Stimulated activated naive CD8-positive, alpha-beta T cell treated with anti-CD3 and anti-CD28 coated beads, Interleukin-15, Interleukin-2, amounts not matched to agents 100 ng/mL and 50 ng/mL, for 24 hours (primary cell): ENCODE results near the gene ARL16.

Source experiments
- H3K27ac Mint-ChIP-seq: one replicate; pipeline ENCODE4 v1.8.0; 2021; ENCODE audit warnings: mild to moderate bottlenecking, mixed read lengths
- H3K27me3 Mint-ChIP-seq: one replicate; pipeline ENCODE4 v1.8.0; 2021; ENCODE audit warnings: mixed read lengths
- H3K36me3 Mint-ChIP-seq: one replicate; pipeline ENCODE4 v1.8.0; 2021; ENCODE audit warnings: low read depth, mixed read lengths
- H3K4me1 Mint-ChIP-seq: one replicate; pipeline ENCODE4 v1.8.0; 2021; ENCODE audit warnings: low read depth, mixed read lengths
- H3K4me3 Mint-ChIP-seq: one replicate; pipeline ENCODE4 v1.8.0; 2021; ENCODE audit warnings: mild to moderate bottlenecking, mixed read lengths
- H3K9me3 Mint-ChIP-seq: one replicate; pipeline ENCODE4 v1.8.0; 2021; ENCODE audit warnings: mixed read lengths

Gene ARL16

GRCh38 chr17:81673561-81674258 lies 9.9 kb downstream of the ARL16 start:
- Mint-ChIP-seq H3K9me3 (no peaks in the 10 kb centered on the region), H3K27ac (no peak overlapping the region), H3K4me1 (peaks cover 9% of the 10 kb centered on the region), H3K36me3 (peaks cover 29% of the 10 kb centered on the region), H3K4me3 (no peak overlapping the region), H3K27me3 (no peaks in the 10 kb centered on the region)

DNA sequence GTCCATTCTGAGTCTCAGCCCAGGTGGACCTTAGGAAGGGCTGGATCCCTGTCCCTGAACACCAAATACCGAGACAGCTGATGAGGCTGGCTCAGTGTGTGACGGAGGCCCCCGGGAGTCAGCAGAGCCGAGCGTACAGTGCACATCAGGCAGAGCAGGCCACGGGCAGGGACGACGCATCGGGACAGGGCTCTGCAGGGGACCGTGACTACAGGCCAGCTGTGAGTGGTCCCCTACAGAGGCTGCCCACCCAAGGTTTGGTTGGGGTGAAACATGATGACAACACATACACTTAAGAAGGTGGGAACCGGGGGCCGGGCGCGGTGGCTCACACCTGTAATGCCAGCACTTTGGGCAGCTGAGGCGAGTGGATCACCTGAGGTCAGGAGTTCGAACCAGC lies 10.6 kb downstream of the ARL16 start:
- no peaks in the 10 kb centered on the region for H3K9me3 Mint-ChIP-seq
- H3K4me1 Mint-ChIP-seq = peaks cover 14% of the 10 kb centered on the region
- no peak overlapping the region for H3K27ac Mint-ChIP-seq
- H3K36me3 Mint-ChIP-seq = peaks cover 35% of the 10 kb centered on the region
- no peaks in the 10 kb centered on the region for H3K27me3 Mint-ChIP-seq
- H3K4me3 Mint-ChIP-seq = no peak overlapping the region

GRCh38 chr17:81672504-81672903 lies 11.1 kb downstream of the ARL16 start:
- Mint-ChIP-seq H3K4me3 (no peak overlapping the region), H3K9me3 (no peaks in the 10 kb centered on the region)

GRCh38 chr17:81667754-81668153 lies 15.8 kb downstream of the ARL16 start:
- peaks cover 54% of the 10 kb centered on the region for H3K36me3 Mint-ChIP-seq
- peak overlapping the region; percentile 94 for H3K4me3 Mint-ChIP-seq

More at GRCh38 chr17:81672504-81672903, 11.1 kb downstream of the ARL16 start:
- Mint-ChIP-seq H3K4me1 (peaks cover 19% of the 10 kb centered on the region), H3K27me3 (no peaks in the 10 kb centered on the region), H3K27ac (no peak overlapping the region), H3K36me3 (peaks cover 39% of the 10 kb centered on the region)

GRCh38 chr17:81666342-81667191 lies 17.0 kb downstream of the ARL16 start, which contains the start of the genes CCDC137 and OXLD1:
Gene CCDC137, plus strand, starts transcription at chr17:81666737. Its CDS starts 30 bp downstream, at chr17:81666767.
Gene OXLD1, minus strand, starts transcription at chr17:81666605. Its CDS starts 28 bp downstream, at chr17:81666577.
- H3K4me3 Mint-ChIP-seq = peak within 1 kb of the TSS; percentile 94
- H3K36me3 Mint-ChIP-seq = peaks cover 44% of the 10 kb centered on the region
- peak within 1 kb of the TSS; percentile 96 for H3K27ac Mint-ChIP-seq
- H3K4me1 Mint-ChIP-seq = peaks cover 48% of the 10 kb centered on the region
- H3K27me3 Mint-ChIP-seq = no peaks in the 10 kb centered on the region
- no peaks in the 10 kb centered on the region for H3K9me3 Mint-ChIP-seq

More at GRCh38 chr17:81667754-81668153, 15.8 kb downstream of the ARL16 start:
- Mint-ChIP-seq H3K27ac (peak overlapping the region; percentile 92), H3K4me1 (peaks cover 44% of the 10 kb centered on the region), H3K27me3 (no peaks in the 10 kb centered on the region), H3K9me3 (no peaks in the 10 kb centered on the region)

GRCh38 chr17:81666092-81666341 lies 17.6 kb downstream of the ARL16 start:
- H3K4me1 Mint-ChIP-seq = peaks cover 48% of the 10 kb centered on the region
- peak overlapping the region; percentile 96 for H3K27ac Mint-ChIP-seq
- peak overlapping the region; percentile 94 for H3K4me3 Mint-ChIP-seq

DNA sequence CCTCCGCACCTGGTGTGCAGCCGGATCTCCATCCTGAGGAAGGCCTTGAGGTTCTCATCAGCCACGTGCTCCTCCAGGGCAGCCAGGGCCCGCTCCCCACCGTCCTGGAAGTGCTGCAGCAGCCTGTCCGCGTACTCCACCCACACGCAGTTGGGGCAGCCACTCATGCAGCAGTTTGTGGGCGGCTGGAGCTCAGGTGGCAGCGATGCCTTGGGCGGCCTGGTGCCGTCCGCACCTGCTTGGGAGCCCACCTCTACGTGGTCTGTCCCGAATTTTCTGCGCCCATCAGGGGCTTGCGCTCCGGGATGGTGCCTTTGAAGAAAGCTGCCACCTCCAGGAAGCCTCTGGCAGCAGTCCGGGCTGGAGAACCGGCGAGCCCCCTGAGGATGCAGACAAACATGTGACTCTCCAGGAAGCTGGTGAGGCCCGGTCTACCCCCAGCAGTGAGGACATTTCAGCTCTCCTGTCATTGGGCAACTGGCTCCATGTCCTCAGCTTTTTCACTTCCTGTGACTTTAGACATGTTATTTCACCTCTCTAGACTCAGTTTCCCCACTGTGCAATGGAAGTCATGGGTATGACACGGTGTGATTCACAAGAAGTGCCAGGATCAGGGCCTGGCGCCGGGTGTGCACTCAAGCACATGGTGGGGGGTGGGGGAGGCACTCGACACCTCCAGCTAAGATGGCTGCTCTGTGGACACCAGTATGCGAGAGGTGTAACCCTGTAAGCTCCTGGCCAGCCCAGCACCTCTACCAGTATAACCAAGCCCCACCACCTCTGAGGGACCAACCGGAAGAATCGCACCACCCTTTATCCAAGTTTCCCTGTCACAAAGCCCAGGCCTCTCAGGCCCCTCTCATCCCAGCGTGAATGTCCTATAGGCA lies 18.1 kb downstream of the ARL16 start:
- peak overlapping the region; percentile 96 for H3K27ac Mint-ChIP-seq
- peaks cover 48% of the 10 kb centered on the region for H3K4me1 Mint-ChIP-seq
- H3K27me3 Mint-ChIP-seq = no peaks in the 10 kb centered on the region
- H3K36me3 Mint-ChIP-seq = peaks cover 37% of the 10 kb centered on the region
- peak overlapping the region; percentile 94 for H3K4me3 Mint-ChIP-seq
- no peaks in the 10 kb centered on the region for H3K9me3 Mint-ChIP-seq

More at GRCh38 chr17:81666092-81666341, 17.6 kb downstream of the ARL16 start:
- peaks cover 39% of the 10 kb centered on the region for H3K36me3 Mint-ChIP-seq
- H3K27me3 Mint-ChIP-seq = no peaks in the 10 kb centered on the region
- H3K9me3 Mint-ChIP-seq = no peaks in the 10 kb centered on the region

DNA sequence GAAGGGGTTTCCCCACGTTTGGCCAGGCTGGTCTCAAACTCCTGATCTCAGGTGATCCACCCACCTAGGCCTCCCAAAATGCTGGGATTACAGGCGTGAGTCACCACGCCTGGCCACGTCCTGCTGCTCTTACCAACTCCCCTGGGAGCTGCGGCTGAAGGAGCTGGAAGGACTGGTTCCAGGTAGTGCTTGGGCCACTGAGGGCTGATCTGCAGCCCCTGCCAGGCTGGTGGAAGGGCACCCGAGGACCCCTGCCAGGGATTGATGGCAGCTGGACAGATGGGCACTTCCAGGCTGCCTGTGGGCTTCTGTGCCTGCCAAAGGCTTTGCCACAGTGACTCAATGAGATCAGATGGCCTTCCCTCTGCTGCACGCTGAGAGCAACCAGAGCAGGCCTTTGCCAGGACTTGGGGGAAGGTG lies 19.5 kb downstream of the ARL16 start:
- H3K9me3 Mint-ChIP-seq = no peaks in the 10 kb centered on the region
- H3K4me3 Mint-ChIP-seq = peak overlapping the region; percentile 48
- H3K4me1 Mint-ChIP-seq = peaks cover 44% of the 10 kb centered on the region
- H3K36me3 Mint-ChIP-seq = peaks cover 33% of the 10 kb centered on the region
- H3K27ac Mint-ChIP-seq = peak overlapping the region; percentile 70
- no peaks in the 10 kb centered on the region for H3K27me3 Mint-ChIP-seq

GRCh38 chr17:81662002-81662401 lies 21.6 kb downstream of the ARL16 start:
- H3K9me3 Mint-ChIP-seq = no peaks in the 10 kb centered on the region
- no peaks in the 10 kb centered on the region for H3K27me3 Mint-ChIP-seq
- peaks cover 21% of the 10 kb centered on the region for H3K36me3 Mint-ChIP-seq
- no peak overlapping the region for H3K4me3 Mint-ChIP-seq
- peaks cover 35% of the 10 kb centered on the region for H3K4me1 Mint-ChIP-seq
- H3K27ac Mint-ChIP-seq = no peak overlapping the region

- no peak overlapping the region for H3K27ac Mint-ChIP-seq
- H3K27me3 Mint-ChIP-seq = no peaks in the 10 kb centered on the region
- H3K36me3 Mint-ChIP-seq = peaks cover 14% of the 10 kb centered on the region
- H3K4me3 Mint-ChIP-seq = no peak overlapping the region
- H3K4me1 Mint-ChIP-seq = peaks cover 30% of the 10 kb centered on the region
- H3K9me3 Mint-ChIP-seq = no peaks in the 10 kb centered on the region
Observed at GRCh38 chr17:81660441-81660840, 23.2 kb downstream of the ARL16 start.

- Mint-ChIP-seq H3K36me3 (peaks cover under 1% of the 10 kb centered on the region), H3K9me3 (no peaks in the 10 kb centered on the region), H3K27ac (no peak overlapping the region), H3K4me3 (no peak overlapping the region), H3K4me1 (peaks cover 19% of the 10 kb centered on the region), H3K27me3 (no peaks in the 10 kb centered on the region)
Observed at GRCh38 chr17:81659038-81659437, 24.6 kb downstream of the ARL16 start.

GRCh38 chr17:81656835-81657234 lies 26.8 kb downstream of the ARL16 start:
- no peak overlapping the region for H3K27ac Mint-ChIP-seq
- peaks cover 2% of the 10 kb centered on the region for H3K27me3 Mint-ChIP-seq

GRCh38 chr17:81656118-81656743 lies 27.4 kb downstream of the ARL16 start, which contains the start of gene PDE6G:
Gene PDE6G, minus strand, starts transcription at chr17:81656542. Its CDS starts 3,237 bp downstream, at chr17:81653305.
- H3K36me3 Mint-ChIP-seq = no peaks in the 10 kb centered on the region
- peaks cover 18% of the 10 kb centered on the region for H3K4me1 Mint-ChIP-seq
- no peak within 1 kb of the TSS for H3K4me3 Mint-ChIP-seq
- peaks cover 4% of the 10 kb centered on the region for H3K27me3 Mint-ChIP-seq
- no peak within 1 kb of the TSS for H3K27ac Mint-ChIP-seq
- no peaks in the 10 kb centered on the region for H3K9me3 Mint-ChIP-seq

More at GRCh38 chr17:81656835-81657234, 26.8 kb downstream of the ARL16 start:
- peaks cover 18% of the 10 kb centered on the region for H3K4me1 Mint-ChIP-seq
- H3K9me3 Mint-ChIP-seq = no peaks in the 10 kb centered on the region
- H3K4me3 Mint-ChIP-seq = no peak overlapping the region
- H3K36me3 Mint-ChIP-seq = no peaks in the 10 kb centered on the region
